A673 (cell line): ENCODE results near the gene CPZ. TPM values are rescaled to one million over a fixed set of nuclear protein-coding genes. Genes with fewer than 3 reads are reported as not detected.

ENCODE experiments used
- BruUV-seq: library from RNA; stranded (reverse); fragments of 400-500 nt; replicated peaks from 2 replicates; lab custom pipeline; 2021; lab: Mats Ljungman, UMichigan
- CTCF ChIA-PET: fragments of 300-600 bp; sonication (Branson Sonifier 250); formaldehyde crosslinking; loops from one replicate; lab custom pipeline; 2022; ENCODE audit warnings: antibody characterized with exemption; lab: Charles Lee
- POLR2A ChIA-PET: fragments of 300-600 bp; sonication (Branson Sonifier 250); formaldehyde crosslinking; loops from one replicate; lab custom pipeline; 2022; ENCODE audit warnings: antibody characterized with exemption; ENCODE audit not compliant: low non-redundant PET; lab: Charles Lee
- DNase-seq: peaks from one replicate; pipeline ENCODE4 v3.0.0-alpha.2; 2015; ENCODE audit warnings: low spot score
- H3K27ac ChIP-seq: fragments of 200-600 bp; sonication (generic); 2 replicates; pipeline ENCODE4 v1.5.1; 2016; ENCODE audit warnings: mixed run types, low read depth, mild to moderate bottlenecking, mixed read lengths, antibody characterized with exemption, low read length; ENCODE audit not compliant: poor library complexity, severe bottlenecking
- H3K27me3 ChIP-seq: fragments of 200-600 bp; sonication (generic); replicated peaks from 2 replicates; pipeline ENCODE4 v1.6.1; 2017; ENCODE audit warnings: mixed run types, low read depth, mild to moderate bottlenecking, mixed read lengths, antibody characterized with exemption, low read length; ENCODE audit not compliant: insufficient read depth, poor library complexity
- H3K36me3 ChIP-seq: fragments of 200-600 bp; sonication (generic); 2 replicates; pipeline ENCODE4 v1.6.1; 2016; ENCODE audit warnings: mixed run types, mild to moderate bottlenecking, mixed read lengths, antibody characterized with exemption, low read length; ENCODE audit not compliant: insufficient read depth, poor library complexity, severe bottlenecking
- H3K4me1 ChIP-seq: fragments of 200-600 bp; sonication (generic); 2 replicates; pipeline ENCODE4 v1.6.1; 2017; ENCODE audit warnings: mixed run types, mild to moderate bottlenecking, mixed read lengths, antibody characterized with exemption, low read length; ENCODE audit not compliant: insufficient read depth, poor library complexity, severe bottlenecking
- H3K4me3 ChIP-seq: fragments of 200-600 bp; sonication (generic); 2 replicates; pipeline ENCODE4 v1.5.1; 2016; ENCODE audit warnings: low read depth, mixed run types, mild to moderate bottlenecking, mixed read lengths, low read length; ENCODE audit not compliant: poor library complexity, severe bottlenecking
- H3K9me3 ChIP-seq: fragments of 200-600 bp; sonication (generic); 2 replicates; pipeline ENCODE4 v1.6.1; 2016; ENCODE audit warnings: mixed run types, low read depth, mild to moderate bottlenecking, mixed read lengths, antibody characterized with exemption, low read length; ENCODE audit not compliant: poor library complexity, severe bottlenecking
- CTCF ChIP-seq: fragments of 300-800, 200-600 bp; sonication (generic); conservative IDR thresholded peaks from 2 replicates; pipeline ENCODE4 v1.5.1; 2017; ENCODE audit warnings: low read depth, mild to moderate bottlenecking, antibody characterized with exemption, low read length, moderate library complexity, mixed read lengths
- EZH2 ChIP-seq: fragments of 200-600 bp; sonication (generic); IDR thresholded peaks from 2 replicates; pipeline ENCODE4 v1.6.1; 2017; ENCODE audit warnings: borderline replicate concordance, low read depth, mild to moderate bottlenecking, mixed read lengths, antibody characterized with exemption, low read length; ENCODE audit not compliant: poor library complexity, severe bottlenecking
- intact Hi-C: fragments of 100-400 bp; cut with micrococcal nuclease; formaldehyde crosslinking; loops from one replicate; pipeline ENCODE4 v1.10.0; 2022; ENCODE audit not compliant: unreplicated experiment
- total RNA-seq: library from RNA; stranded (reverse); gene quantifications from 2 replicates; pipeline ENCODE4 v1.2.3, GENCODE V29; 2021

CPZ gene
- total RNA-seq, 1 experiment from 2014 or later = 0.34 TPM

- Histone ChIP-seq H3K27ac (no peak overlapping the region), H3K36me3 (no peaks in the 10 kb centered on the region), H3K27me3 (no peaks in the 10 kb centered on the region), H3K9me3 (no peaks in the 10 kb centered on the region), H3K4me1 (peaks cover 15% of the 10 kb centered on the region), H3K4me3 (no peak overlapping the region)
- DNase-seq = peak; percentile 22
- POLR2A ChIA-PET = no interaction called here
- CTCF ChIA-PET = no interaction called here
- TF ChIP-seq CTCF (no peak), EZH2 (no peak)
- BruUV-seq = no TSS peak
- intact Hi-C loops = no loop called here
Observed at GRCh38 chr4:8599657-8600056, 7.1 kb downstream of the CPZ start.

GRCh38 chr4:8600266-8600665 lies 7.7 kb downstream of the CPZ start:
- H3K4me1 ChIP-seq = peaks cover 15% of the 10 kb centered on the region

GRCh38 chr4:8600686-8601085 lies 8.1 kb downstream of the CPZ start:
- DNase-seq = no peak
- ChIA-PET POLR2A (no interaction called here), CTCF (no interaction called here)
- H3K27me3 ChIP-seq = no peaks in the 10 kb centered on the region
- BruUV-seq = no TSS peak
- no peaks in the 10 kb centered on the region for H3K9me3 ChIP-seq
- no peaks in the 10 kb centered on the region for H3K36me3 ChIP-seq
- TF ChIP-seq EZH2 (no peak), CTCF (no peak)
- H3K27ac ChIP-seq = no peak overlapping the region
- H3K4me1 ChIP-seq = peaks cover 15% of the 10 kb centered on the region
- H3K4me3 ChIP-seq = no peak overlapping the region
- intact Hi-C loops = no loop called here

More at GRCh38 chr4:8600266-8600665, 7.7 kb downstream of the CPZ start:
- ChIA-PET POLR2A (no interaction called here), CTCF (no interaction called here)
- Histone ChIP-seq H3K9me3 (no peaks in the 10 kb centered on the region), H3K4me3 (no peak overlapping the region), H3K27ac (no peak overlapping the region), H3K27me3 (no peaks in the 10 kb centered on the region), H3K36me3 (no peaks in the 10 kb centered on the region)
- no peak for TF ChIP-seq EZH2
- BruUV-seq = no TSS peak
- no peak for DNase-seq
- intact Hi-C loops = no loop called here

- Histone ChIP-seq H3K27ac (no peak overlapping the region), H3K36me3 (no peaks in the 10 kb centered on the region), H3K27me3 (no peaks in the 10 kb centered on the region), H3K4me1 (peaks cover 15% of the 10 kb centered on the region), H3K9me3 (no peaks in the 10 kb centered on the region), H3K4me3 (no peak overlapping the region)
- CTCF ChIA-PET = no interaction called here
- no TSS peak for BruUV-seq
- TF ChIP-seq CTCF (no peak), EZH2 (no peak)
- no peak for DNase-seq
- POLR2A ChIA-PET = no interaction called here
- intact Hi-C loops = no loop called here
Observed at GRCh38 chr4:8601086-8601485, 8.5 kb downstream of the CPZ start.
